Keratinocyte (primary cell): ENCODE measurements around the gene SHPK. TPM values are rescaled to one million over a fixed set of nuclear protein-coding genes. Genes with fewer than 3 reads are reported as not detected.

Source experiments
- DNase-seq: peaks from one replicate; pipeline ENCODE4 v3.0.0-alpha.2; 2011; ENCODE audit warnings: low read depth, missing footprints, low spot score
- FAIRE-seq: peaks from 2 replicates; lab custom pipeline; 2011; peaks lifted over from hg19 to GRCh38; lab: Jason Lieb, UNC
- H2AFZ ChIP-seq: 2 replicates; pipeline ENCODE4 v1.6.0; 2012; ENCODE audit warnings: low read length, control low read depth, inconsistent platforms; ENCODE audit not compliant: control insufficient read depth
- H3K27ac ChIP-seq: 2 replicates; pipeline ENCODE4 v1.5.1; 2011; ENCODE audit warnings: low read length; ENCODE audit not compliant: control insufficient read depth, insufficient read depth
- H3K27me3 ChIP-seq: 3 replicates; pipeline ENCODE4 v1.6.0; 2011; ENCODE audit warnings: low read length; ENCODE audit not compliant: control insufficient read depth, insufficient read depth; ENCODE audit errors: extremely low read depth
- H3K36me3 ChIP-seq, 2 experiments: 2 replicates in 1 of 2; 3 replicates in 1 of 2; pipeline ENCODE4 v1.5.1; 2011; ENCODE audit warnings: low read length in 2 of 2, mild to moderate bottlenecking in 1 of 2; ENCODE audit not compliant: control insufficient read depth in 2 of 2, insufficient read depth in 2 of 2; ENCODE audit errors: extremely low read depth in 1 of 2
- H3K4me1 ChIP-seq: 3 replicates; pipeline ENCODE4 v1.5.1; 2011; ENCODE audit warnings: low read length; ENCODE audit not compliant: control insufficient read depth, insufficient read depth; ENCODE audit errors: extremely low read depth
- H3K4me2 ChIP-seq: 3 replicates; pipeline ENCODE4 v1.6.0; 2011; ENCODE audit warnings: low read depth, low read length; ENCODE audit not compliant: control insufficient read depth, insufficient read depth; ENCODE audit errors: extremely low read depth
- H3K4me3 ChIP-seq, 3 experiments: fragments of 200-600 bp in 1 of 3; sonication (generic) in 1 of 3; 2 replicates in 2 of 3; 3 replicates in 1 of 3; pipeline ENCODE4 v1.5.1; 2011 to 2016; ENCODE audit warnings: low read length in 3 of 3, mild to moderate bottlenecking in 3 of 3, control low read depth in 2 of 3, inconsistent platforms in 1 of 3, low read depth in 1 of 3, mixed read lengths in 1 of 3, mixed run types in 1 of 3, moderate library complexity in 1 of 3; ENCODE audit not compliant: control insufficient read depth in 2 of 3, insufficient read depth in 2 of 3; ENCODE audit errors: extremely low read depth in 1 of 3
- H3K79me2 ChIP-seq: 2 replicates; pipeline ENCODE4 v1.6.0; 2012; ENCODE audit warnings: low read length; ENCODE audit not compliant: control insufficient read depth, insufficient read depth
- H3K9ac ChIP-seq: 3 replicates; pipeline ENCODE4 v1.6.0; 2011; ENCODE audit warnings: low read length; ENCODE audit not compliant: control insufficient read depth, insufficient read depth; ENCODE audit errors: extremely low read depth
- H3K9me1 ChIP-seq: 3 replicates; pipeline ENCODE4 v1.6.0; 2011; ENCODE audit warnings: low read length; ENCODE audit not compliant: control insufficient read depth, insufficient read depth; ENCODE audit errors: extremely low read depth
- H3K9me3 ChIP-seq: 2 replicates; pipeline ENCODE4 v1.5.1; 2012; ENCODE audit warnings: low read depth, low read length; ENCODE audit not compliant: control insufficient read depth
- H4K20me1 ChIP-seq: 3 replicates; pipeline ENCODE4 v1.6.0; 2011; ENCODE audit warnings: low read length; ENCODE audit not compliant: control insufficient read depth, insufficient read depth; ENCODE audit errors: extremely low read depth
- CTCF ChIP-seq, 3 experiments: IDR thresholded peaks in 1 of 3; conservative IDR thresholded peaks in 1 of 3; optimal IDR thresholded peaks in 1 of 3; 2 replicates in 2 of 3; 3 replicates in 1 of 3; pipeline versions ENCODE3 to v1.5.1; 2011; ENCODE audit warnings: low read length in 3 of 3, mild to moderate bottlenecking in 3 of 3, moderate library complexity in 2 of 3, control low read depth in 1 of 3, inconsistent platforms in 1 of 3; ENCODE audit not compliant: insufficient read depth in 2 of 3; ENCODE audit errors: extremely low read depth in 1 of 3
- EZH2 ChIP-seq: IDR thresholded peaks from one replicate; pipeline ENCODE4 v1.6.1; 2012; ENCODE audit warnings: inconsistent platforms, mild to moderate bottlenecking, low read length, moderate library complexity
- dilution Hi-C: fragments of 300-500 bp; cut with MboI; formaldehyde crosslinking; loops from one replicate; pipeline ENCODE4 v1.7.0; 2020; ENCODE audit warnings: low sequenced_read_pairs; ENCODE audit not compliant: extremely low pct_ligation_motif_present
- polyA plus RNA-seq, 5 experiments: library from polyadenylated mRNA; depleted of rRNA in 3 of 5; stranded (reverse) in 3 of 5; stranded (forward) in 1 of 5; unstranded in 1 of 5; fragments of >200 nt; gene quantifications; 1 replicate in 1 of 5; 2 replicates in 3 of 5; 3 replicates in 1 of 5; pipeline versions ENCODE4 v1.2.1 to v1.2.3, GENCODE V29; 2011 to 2012; ENCODE audit warnings: missing spikeins in 2 of 5, low read depth in 1 of 5, low replicate concordance in 1 of 5

SHPK gene
- polyA plus RNA-seq, 1 donor (not counting 4 experiments of a cell fraction or from before 2014, with no cell fraction given) = 9.2 TPM

DNA sequence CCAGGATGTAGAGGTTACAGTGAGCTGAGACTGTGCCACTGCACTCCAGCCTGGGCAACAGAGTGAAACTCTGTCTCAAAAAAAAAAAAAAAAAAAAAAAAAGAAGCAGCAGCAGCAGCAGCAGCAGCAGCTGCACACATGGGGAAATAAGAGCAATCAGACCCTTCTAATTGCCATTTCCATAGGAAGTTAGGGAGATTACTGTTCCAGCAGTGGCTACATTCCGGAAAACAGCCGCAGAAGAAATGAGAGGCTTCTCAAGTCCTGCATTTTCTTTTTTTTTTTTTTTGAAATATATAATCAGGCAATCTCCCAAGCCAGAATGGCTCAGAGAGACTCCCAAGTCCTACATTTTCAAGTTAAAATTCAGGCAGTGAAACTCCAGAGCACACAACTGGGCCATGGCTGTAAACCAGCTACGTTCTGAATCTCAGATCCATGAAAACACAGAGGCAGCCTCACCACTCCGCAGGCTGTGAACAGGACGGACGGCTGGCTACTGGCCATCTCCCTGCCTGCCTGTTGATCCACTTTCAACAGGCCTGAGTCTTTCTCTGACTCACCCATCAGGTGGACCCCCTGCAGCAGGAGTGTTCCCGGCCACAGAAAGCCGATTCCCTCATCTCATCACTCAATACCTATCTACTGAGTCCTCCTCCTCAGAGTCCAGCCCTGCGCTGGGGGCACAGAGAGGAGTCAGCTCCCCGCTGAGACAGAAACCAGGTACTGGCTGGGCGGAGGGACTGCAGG is 41.8 kb downstream of the SHPK start:
- no peak overlapping the region for H3K4me3 ChIP-seq
- H3K27ac ChIP-seq = no peak overlapping the region
- H3K36me3 ChIP-seq = peaks cover 0 to 2% of the 10 kb centered on the region in 2 experiments
- no peak overlapping the region for H2AFZ ChIP-seq
- DNase-seq (no peak), FAIRE-seq (no peak)
- dilution Hi-C loops = no loop called here
- no peak overlapping the region for H3K4me2 ChIP-seq
- H3K9me3 ChIP-seq = no peaks in the 10 kb centered on the region
- no peaks in the 10 kb centered on the region for H3K9me1 ChIP-seq
- H3K9ac ChIP-seq = no peak overlapping the region
- no peak for TF ChIP-seq CTCF (optimal IDR thresholded peaks at IDR 0.05 in 1 of 3, IDR thresholded peaks at IDR 0.05 in 1 of 3, conservative IDR thresholded peaks at IDR 0.05 in 1 of 3; ENCODE audit: extremely low read depth in 1 of 3, insufficient read depth in 2 of 3, low read length in 3 of 3)
- no peak for TF ChIP-seq EZH2
- H3K79me2 ChIP-seq = no peaks in the 10 kb centered on the region
- H3K27me3 ChIP-seq = no peaks in the 10 kb centered on the region
- H4K20me1 ChIP-seq = no peaks in the 10 kb centered on the region
- H3K4me1 ChIP-seq = no peaks in the 10 kb centered on the region

DNA sequence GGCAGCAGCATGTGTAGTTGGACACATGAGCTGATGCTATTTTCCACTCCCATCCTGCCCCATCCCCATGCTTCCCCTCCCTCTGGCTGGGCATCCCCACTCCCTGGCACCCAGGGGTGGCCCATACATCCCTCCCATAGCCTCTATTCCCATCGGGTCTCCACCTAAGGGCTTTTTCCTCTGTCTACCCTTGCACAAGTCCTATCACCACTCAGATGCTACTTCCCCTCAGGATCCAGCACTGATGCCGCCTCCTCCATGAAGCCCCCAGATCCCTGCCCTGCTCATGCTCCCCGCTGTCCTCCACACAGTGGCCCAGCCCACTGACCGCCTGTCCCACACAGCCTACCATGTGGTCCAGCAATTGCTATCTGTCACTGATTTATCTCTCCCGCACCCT is 42.7 kb downstream of the SHPK start:
- Histone ChIP-seq H3K27ac (no peak overlapping the region), H3K9me1 (no peaks in the 10 kb centered on the region), H4K20me1 (no peaks in the 10 kb centered on the region), H3K4me2 (no peak overlapping the region), H3K4me1 (no peaks in the 10 kb centered on the region), H3K27me3 (no peaks in the 10 kb centered on the region), H3K4me3 (no peak overlapping the region), H3K9ac (no peak overlapping the region), H3K36me3 (peaks cover 0 to 2% of the 10 kb centered on the region in 2 experiments), H2AFZ (no peak overlapping the region), H3K79me2 (no peaks in the 10 kb centered on the region), H3K9me3 (no peaks in the 10 kb centered on the region)
- TF ChIP-seq CTCF (optimal IDR thresholded peaks at IDR 0.05 in 1 of 3, IDR thresholded peaks at IDR 0.05 in 1 of 3, conservative IDR thresholded peaks at IDR 0.05 in 1 of 3; ENCODE audit: extremely low read depth in 1 of 3, insufficient read depth in 2 of 3, low read length in 3 of 3) (no peak), EZH2 (no peak)
- FAIRE-seq = no peak
- dilution Hi-C loops = no loop called here
- no peak for DNase-seq
